Endodermal cell (in vitro differentiated cells): ENCODE data around the gene EPHA5. TPM values are rescaled to one million over a fixed set of nuclear protein-coding genes. Genes with fewer than 3 reads are reported as not detected.

Experiments used
- DNase-seq: peaks from one replicate; pipeline ENCODE4 v3.0.0-alpha.2; 2017
- H3K27ac ChIP-seq: 2 replicates; pipeline ENCODE4 v1.5.1; 2013; ENCODE audit warnings: mild to moderate bottlenecking, low read depth, low read length, moderate library complexity
- H3K27me3 ChIP-seq: 2 replicates; pipeline ENCODE4 v1.6.1; 2013; ENCODE audit warnings: mild to moderate bottlenecking, low read length, moderate library complexity; ENCODE audit not compliant: insufficient read depth, control insufficient read depth, poor library complexity, severe bottlenecking
- H3K36me3 ChIP-seq: 2 replicates; pipeline ENCODE4 v1.7.0; 2013; ENCODE audit warnings: mild to moderate bottlenecking, low read length, moderate library complexity; ENCODE audit not compliant: control insufficient read depth, insufficient read depth
- H3K4me1 ChIP-seq: one replicate; pipeline ENCODE4 v1.7.0; 2013; ENCODE audit warnings: low read length; ENCODE audit not compliant: control insufficient read depth, insufficient read depth
- H3K4me3 ChIP-seq: 2 replicates; pipeline ENCODE4 v1.5.1; 2013; ENCODE audit warnings: mild to moderate bottlenecking, low read length, moderate library complexity
- H3K9ac ChIP-seq: 2 replicates; pipeline ENCODE4 v1.6.1; 2013; ENCODE audit warnings: mild to moderate bottlenecking, low read length, moderate library complexity; ENCODE audit not compliant: poor library complexity, severe bottlenecking; ENCODE audit errors: extremely low read depth
- H3K9me3 ChIP-seq: 2 replicates; pipeline ENCODE4 v1.6.1; 2013; ENCODE audit warnings: mild to moderate bottlenecking, low read length, moderate library complexity; ENCODE audit not compliant: control insufficient read depth
- H3K27ac Mint-ChIP-seq: 2 replicates; pipeline ENCODE4 v1.8.0; 2020; ENCODE audit warnings: mixed read lengths
- H3K27me3 Mint-ChIP-seq: 2 replicates; pipeline ENCODE4 v1.8.0; 2021; ENCODE audit warnings: mild to moderate bottlenecking, mixed read lengths; ENCODE audit not compliant: insufficient read depth
- H3K36me3 Mint-ChIP-seq: 2 replicates; pipeline ENCODE4 v1.8.0; 2020; ENCODE audit warnings: low read depth, mixed read lengths
- H3K4me1 Mint-ChIP-seq: 2 replicates; pipeline ENCODE4 v1.8.0; 2020; ENCODE audit warnings: mixed read lengths
- H3K4me3 Mint-ChIP-seq: 2 replicates; pipeline ENCODE4 v1.8.0; 2020; ENCODE audit warnings: mild to moderate bottlenecking, moderate library complexity, mixed read lengths
- H3K9me3 Mint-ChIP-seq: 2 replicates; pipeline ENCODE4 v1.8.0; 2020; ENCODE audit warnings: mild to moderate bottlenecking, mixed read lengths
- WGBS, 2 experiments: methylation state at CpG; one replicate each; pipeline versions ENCODE4 v1.1.5 to v1.1.7; 2013; ENCODE audit warnings: missing lambda C conversion rate in 2 of 2, mixed read lengths in 1 of 2; ENCODE audit not compliant: insufficient coverage in 1 of 2, insufficient read length in 1 of 2; 5-methylcytosine and 5-hydroxymethylcytosine counted together
- total RNA-seq, 2 donors: library from RNA; stranded (reverse); fragmentation: NEBNext Ultra II Directional in 1 of 2; extraction: Animal tissue kit (Norgen Biotek cat#: 25700) in 1 of 2; gene quantifications; 2 replicates in 1 of 2; 3 replicates in 1 of 2; pipeline ENCODE4 v1.2.1, GENCODE V29; 2021
- TF ChIP-seq, protein P1 (sequence below): fragments of 200-600 bp; sonication (generic); conservative IDR thresholded peaks from 2 replicates; pipeline ENCODE4 v1.5.0; 2021; ENCODE audit warnings: antibody characterized with exemption, mild to moderate bottlenecking

The EPHA5 gene
- total RNA-seq, 2 donors from 2014 or later, result 0.09 TPM; not detected in 1

DNA sequence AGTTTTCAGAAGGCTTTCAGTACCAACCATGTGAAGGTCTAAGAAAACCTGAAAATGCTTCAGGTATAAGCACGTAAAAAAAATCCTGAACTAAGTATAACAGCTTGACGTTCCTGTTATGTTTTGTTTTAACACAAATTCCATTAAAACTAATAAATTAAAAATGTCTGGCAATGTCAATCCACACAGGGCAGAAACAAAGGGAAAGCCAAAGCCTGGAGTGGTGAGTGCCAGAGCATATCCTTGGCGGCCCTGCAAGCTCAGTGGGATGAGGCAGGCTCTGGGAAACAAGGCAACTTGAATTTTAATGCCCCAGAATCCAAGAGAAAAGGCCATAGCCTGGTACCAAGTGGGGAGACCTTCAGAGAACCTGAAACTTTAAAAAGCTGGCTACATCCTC is 78.2 kb downstream of the EPHA5 start:
- H3K4me3 Mint-ChIP-seq, result no peak overlapping the region
- Histone ChIP-seq H3K4me1 (peaks cover 4% of the 10 kb centered on the region), H3K36me3 (no peaks in the 10 kb centered on the region), H3K9ac (no peak overlapping the region), H3K27me3 (no peaks in the 10 kb centered on the region), H3K4me3 (no peak overlapping the region), H3K9me3 (no peaks in the 10 kb centered on the region), H3K27ac (peak overlapping the region; percentile 41)
- H3K4me1 Mint-ChIP-seq, result peaks cover 21% of the 10 kb centered on the region
- H3K36me3 Mint-ChIP-seq, result no peaks in the 10 kb centered on the region
- WGBS, 2 experiments, result 14 to 47% methylated on average over 1 to 3 of the region's 3 CpGs
- H3K27me3 Mint-ChIP-seq, result no peaks in the 10 kb centered on the region
- TF ChIP-seq, protein P1, sequence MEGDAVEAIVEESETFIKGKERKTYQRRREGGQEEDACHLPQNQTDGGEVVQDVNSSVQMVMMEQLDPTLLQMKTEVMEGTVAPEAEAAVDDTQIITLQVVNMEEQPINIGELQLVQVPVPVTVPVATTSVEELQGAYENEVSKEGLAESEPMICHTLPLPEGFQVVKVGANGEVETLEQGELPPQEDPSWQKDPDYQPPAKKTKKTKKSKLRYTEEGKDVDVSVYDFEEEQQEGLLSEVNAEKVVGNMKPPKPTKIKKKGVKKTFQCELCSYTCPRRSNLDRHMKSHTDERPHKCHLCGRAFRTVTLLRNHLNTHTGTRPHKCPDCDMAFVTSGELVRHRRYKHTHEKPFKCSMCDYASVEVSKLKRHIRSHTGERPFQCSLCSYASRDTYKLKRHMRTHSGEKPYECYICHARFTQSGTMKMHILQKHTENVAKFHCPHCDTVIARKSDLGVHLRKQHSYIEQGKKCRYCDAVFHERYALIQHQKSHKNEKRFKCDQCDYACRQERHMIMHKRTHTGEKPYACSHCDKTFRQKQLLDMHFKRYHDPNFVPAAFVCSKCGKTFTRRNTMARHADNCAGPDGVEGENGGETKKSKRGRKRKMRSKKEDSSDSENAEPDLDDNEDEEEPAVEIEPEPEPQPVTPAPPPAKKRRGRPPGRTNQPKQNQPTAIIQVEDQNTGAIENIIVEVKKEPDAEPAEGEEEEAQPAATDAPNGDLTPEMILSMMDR, result no peak
- peak; percentile 68 for DNase-seq
- H3K27ac Mint-ChIP-seq, result peak overlapping the region; percentile 86
- H3K9me3 Mint-ChIP-seq, result no peaks in the 10 kb centered on the region

- DNase-seq, result no peak
- no peak overlapping the region for H3K27ac Mint-ChIP-seq
- no peaks in the 10 kb centered on the region for H3K27me3 Mint-ChIP-seq
- no peaks in the 10 kb centered on the region for H3K36me3 Mint-ChIP-seq
- no peak overlapping the region for H3K4me3 ChIP-seq
- no peak overlapping the region for H3K9ac ChIP-seq
- TF ChIP-seq, protein P1, result no peak
- H3K4me1 Mint-ChIP-seq, result peaks cover 21% of the 10 kb centered on the region
- peak overlapping the region; percentile 74 for H3K27ac ChIP-seq
- no peaks in the 10 kb centered on the region for H3K36me3 ChIP-seq
- H3K9me3 Mint-ChIP-seq, result no peaks in the 10 kb centered on the region
- no peak overlapping the region for H3K4me3 Mint-ChIP-seq
- WGBS, 2 experiments, result 46 to 62% methylated on average over 2 of the region's 2 CpGs
- peaks cover 4% of the 10 kb centered on the region for H3K4me1 ChIP-seq
- no peaks in the 10 kb centered on the region for H3K9me3 ChIP-seq
- H3K27me3 ChIP-seq, result no peaks in the 10 kb centered on the region
Measured at GRCh38 chr4:65589921-65590320, 80.4 kb downstream of the EPHA5 start.

GRCh38 chr4:65589331-65589730 is 81.0 kb downstream of the EPHA5 start:
- Histone ChIP-seq H3K4me1 (peaks cover 4% of the 10 kb centered on the region), H3K27me3 (no peaks in the 10 kb centered on the region), H3K9me3 (no peaks in the 10 kb centered on the region), H3K4me3 (no peak overlapping the region), H3K27ac (peak overlapping the region; percentile 74), H3K36me3 (no peaks in the 10 kb centered on the region), H3K9ac (no peak overlapping the region)
- peaks cover 21% of the 10 kb centered on the region for H3K4me1 Mint-ChIP-seq
- no peaks in the 10 kb centered on the region for H3K36me3 Mint-ChIP-seq
- H3K27me3 Mint-ChIP-seq, result no peaks in the 10 kb centered on the region
- DNase-seq, result no peak
- no peak overlapping the region for H3K27ac Mint-ChIP-seq
- WGBS, 2 experiments, result 89% methylated on average over 1 of the region's 1 CpG; no CpG with 5 or more reads in 1 of the 2 experiments
- no peaks in the 10 kb centered on the region for H3K9me3 Mint-ChIP-seq
- H3K4me3 Mint-ChIP-seq, result no peak overlapping the region
- TF ChIP-seq, protein P1, result no peak
